NCI-H1092 treated with DMSO at 0.1 percent for 48 hours (cell line): Measurements from ENCODE around the gene CAMSAP1.
"Not testable (repeated sequence)": the region's sequence is repeated elsewhere in the genome, so short reads cannot be mapped to it uniquely, and the experiment has no call there.

Source experiments
- DNase-seq: peaks from one replicate; lab custom pipeline; 2025; lab: John Stamatoyannopoulos, UW

CAMSAP1 gene

DNA sequence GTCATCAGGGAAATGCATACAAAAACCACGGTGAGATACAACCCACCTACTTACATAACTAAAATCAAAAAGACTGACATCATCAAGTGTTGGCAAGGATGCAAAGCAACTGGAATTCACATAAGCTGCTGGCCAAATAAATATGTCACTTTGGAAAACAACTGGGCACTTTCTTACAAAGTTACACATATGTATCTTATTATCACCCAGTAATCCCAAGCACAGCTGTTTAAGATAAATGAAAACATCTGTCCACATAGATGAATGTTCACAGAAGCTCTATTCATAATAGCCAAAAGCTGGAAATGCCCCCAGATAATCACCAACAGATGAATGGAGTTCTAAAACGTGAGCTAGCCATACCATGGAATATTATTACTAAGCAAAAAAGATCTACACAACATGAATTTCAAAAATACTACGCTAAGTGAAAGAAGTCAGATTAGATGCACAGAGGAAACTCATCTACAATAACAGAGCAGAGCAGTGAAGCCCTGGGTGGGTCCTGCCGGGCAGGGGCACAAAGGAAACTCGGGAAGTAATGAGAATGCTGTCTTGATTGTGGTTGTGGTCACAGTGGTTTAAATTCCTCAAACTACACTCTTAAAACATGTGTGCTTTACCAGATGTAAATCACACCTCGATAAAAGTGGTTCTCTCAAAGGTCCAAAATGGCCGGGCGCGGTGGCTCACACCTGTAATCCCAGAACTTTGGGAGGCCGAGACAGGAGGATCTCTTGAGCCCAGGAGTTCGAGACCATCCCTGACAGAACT, 8.5 kb downstream of the CAMSAP1 start:
- no peak for DNase-seq

DNA sequence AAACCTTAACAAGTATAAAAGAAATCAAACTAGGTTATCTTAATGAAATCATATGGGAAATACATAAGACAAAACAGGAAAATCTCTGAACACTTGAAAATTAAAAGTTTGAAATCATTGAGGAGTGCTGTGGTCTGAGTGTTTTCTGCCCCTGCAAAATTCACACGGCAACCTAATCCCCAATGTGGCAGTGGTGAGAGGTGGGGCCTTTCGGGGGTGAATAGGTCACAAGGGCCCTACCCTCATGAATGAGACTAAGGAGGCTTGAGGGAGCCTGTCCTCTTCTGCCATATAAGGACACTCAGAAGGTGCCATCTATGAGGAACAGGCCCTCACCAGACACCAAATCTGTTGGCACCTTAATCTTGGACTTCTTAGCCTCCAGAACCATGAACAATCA, 10.7 kb downstream of the CAMSAP1 start:
- no peak for DNase-seq

DNA sequence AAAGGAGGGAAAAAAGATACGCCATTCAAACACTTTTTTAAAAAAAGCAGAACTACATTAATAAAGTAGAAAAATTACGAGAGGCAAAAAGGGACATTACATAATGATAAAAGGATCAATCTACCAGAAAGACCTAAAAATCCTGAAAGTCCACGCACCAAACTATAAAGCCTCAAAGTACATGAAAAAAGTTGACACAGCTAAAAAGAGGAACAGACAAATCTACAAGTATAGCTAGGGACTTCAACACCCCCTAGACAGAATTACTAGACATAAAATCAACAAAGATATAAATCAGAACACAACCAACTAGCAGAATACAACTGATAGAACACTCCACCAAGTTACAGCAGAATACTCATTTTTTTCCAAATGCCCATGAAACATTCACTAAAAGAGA, 11.1 kb downstream of the CAMSAP1 start:
- DNase-seq, result no peak

DNA sequence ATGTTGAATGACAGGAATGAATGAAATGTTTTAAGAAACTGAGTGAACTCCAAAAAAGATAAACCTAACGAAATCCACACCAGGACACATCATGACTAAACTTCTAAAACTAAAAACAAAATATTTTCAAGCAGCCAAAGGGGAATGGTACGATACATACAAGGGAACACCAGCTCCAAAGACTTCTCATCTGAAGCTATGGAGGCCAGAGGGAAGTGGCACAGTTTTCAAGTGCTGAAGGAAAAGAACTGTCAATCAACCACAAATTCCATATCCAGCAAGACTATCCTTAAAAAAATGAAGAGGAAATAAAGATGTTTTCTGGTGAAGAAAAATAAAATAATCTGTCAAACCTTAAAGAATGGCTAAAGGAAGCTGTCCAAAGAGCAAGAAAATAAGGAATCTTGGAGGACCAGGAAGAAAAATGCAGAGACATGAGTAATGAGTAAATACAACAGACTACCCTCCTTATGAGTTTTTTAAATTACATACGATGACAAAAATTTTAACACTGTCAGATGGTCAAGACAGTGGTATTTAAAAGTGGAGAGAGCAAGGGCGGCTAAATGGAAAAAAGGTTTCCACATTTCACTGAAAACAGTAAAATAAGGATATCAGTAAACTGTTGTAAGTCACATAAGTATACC, 12.0 kb downstream of the CAMSAP1 start:
- no peak for DNase-seq

DNA sequence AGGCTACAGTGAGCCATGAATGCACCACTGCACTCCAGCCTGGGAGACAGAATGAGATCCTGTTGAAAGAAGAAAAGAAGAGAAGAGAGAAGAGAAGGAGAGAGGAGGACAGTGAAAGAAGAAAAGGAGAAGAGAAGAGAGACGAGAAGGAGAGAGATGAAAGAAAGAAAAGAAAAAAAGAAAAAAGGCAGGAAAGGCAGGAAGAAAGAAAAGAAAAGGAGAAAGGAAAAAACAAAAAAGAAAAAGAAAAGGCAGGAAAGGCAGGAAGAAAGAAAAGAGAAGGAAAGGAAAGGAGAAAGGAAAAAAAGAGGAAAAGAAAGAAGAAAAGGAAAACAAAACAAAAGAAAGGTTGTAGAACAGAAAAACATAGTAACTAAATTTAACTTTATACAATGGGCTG, 14.2 kb downstream of the CAMSAP1 start:
- DNase-seq, result no peak

DNA sequence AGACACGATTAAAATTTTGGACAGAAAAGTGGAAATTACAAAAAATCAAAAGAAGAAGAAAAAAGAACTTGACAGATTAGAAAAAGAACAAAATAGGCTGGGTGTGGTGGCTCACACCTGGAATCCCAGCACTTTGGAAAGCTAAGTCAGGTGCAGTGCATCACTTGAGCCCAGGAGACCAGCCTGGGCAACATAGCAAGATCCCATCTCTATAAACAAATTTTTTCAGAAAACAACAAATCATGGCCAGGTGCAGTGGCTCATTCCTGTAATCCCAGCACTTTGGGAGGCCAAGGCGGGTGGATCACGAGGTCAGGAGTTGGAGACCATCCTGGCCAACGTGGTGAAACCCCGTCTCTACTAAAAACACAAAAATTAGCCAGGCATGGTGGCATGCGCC, 15.0 kb downstream of the CAMSAP1 start:
- DNase-seq, result not testable (repeated sequence)

DNA sequence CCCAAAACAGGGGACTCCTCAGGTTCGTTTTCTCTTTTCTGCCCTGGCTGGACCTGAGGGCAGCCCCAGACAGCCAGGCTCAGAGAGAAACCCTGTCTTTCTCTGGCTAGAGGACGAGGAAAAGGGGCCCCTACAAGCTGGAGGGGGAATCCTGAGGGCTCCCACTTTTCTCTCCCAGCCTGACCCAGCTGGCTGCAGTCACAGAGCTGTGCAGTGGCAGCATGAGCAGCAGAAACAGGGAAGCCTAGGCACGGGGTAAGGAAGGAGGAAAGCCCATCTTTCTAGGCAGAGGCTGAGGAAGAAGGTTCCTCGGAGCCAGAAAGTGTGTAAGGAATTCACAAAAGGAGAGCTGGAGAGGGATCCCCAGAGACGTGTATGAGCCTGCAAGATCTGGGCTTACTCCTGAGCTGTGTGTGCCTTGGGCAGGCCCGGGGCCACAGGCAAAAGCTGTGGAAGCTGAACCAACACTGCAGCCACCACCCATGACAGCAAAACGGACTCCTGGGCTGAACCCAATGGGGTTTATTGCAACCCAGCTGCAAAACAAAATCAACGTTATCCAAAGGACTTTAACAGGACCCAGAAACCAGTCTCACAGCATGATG, 16.2 kb downstream of the CAMSAP1 start:
- no peak for DNase-seq

DNA sequence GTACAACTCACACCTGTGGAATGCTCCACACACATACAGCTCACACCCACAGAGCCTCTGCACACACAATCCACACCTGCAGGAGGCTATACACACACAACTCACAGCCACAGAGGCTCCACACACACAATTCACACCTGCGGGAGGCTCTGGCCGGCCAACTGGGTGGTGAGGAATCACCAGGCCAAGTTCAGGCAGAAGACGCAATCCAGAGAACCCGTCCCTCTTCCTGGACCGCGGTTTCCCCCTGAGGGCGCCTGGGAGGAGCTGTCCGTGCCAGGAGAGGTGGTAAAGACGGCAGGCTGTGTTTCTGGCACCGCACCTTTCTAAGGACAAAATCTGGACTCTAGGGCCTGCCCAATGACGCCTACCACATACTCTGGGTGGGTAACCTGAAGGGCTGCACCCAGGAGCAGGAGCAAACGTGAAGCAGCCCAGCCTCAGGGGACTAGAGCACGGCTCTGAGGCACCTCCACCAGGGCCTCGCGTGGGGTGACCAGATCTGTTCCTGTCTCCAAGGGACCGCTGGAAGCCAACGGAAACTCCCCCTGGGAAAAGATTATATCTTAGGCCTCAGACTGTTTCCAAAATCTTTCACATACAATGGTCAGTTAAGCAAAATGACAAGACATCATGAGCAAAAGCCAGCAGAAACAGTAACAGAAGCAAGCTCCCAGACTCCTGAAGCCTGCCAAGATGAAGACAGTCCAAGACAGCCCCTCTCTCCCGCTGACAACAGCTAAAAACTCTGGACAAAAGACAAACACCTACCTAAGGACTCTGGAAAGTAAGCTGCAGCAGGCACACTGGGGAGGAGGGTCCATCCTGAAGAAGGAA, 16.9 kb downstream of the CAMSAP1 start:
- no peak for DNase-seq

DNA sequence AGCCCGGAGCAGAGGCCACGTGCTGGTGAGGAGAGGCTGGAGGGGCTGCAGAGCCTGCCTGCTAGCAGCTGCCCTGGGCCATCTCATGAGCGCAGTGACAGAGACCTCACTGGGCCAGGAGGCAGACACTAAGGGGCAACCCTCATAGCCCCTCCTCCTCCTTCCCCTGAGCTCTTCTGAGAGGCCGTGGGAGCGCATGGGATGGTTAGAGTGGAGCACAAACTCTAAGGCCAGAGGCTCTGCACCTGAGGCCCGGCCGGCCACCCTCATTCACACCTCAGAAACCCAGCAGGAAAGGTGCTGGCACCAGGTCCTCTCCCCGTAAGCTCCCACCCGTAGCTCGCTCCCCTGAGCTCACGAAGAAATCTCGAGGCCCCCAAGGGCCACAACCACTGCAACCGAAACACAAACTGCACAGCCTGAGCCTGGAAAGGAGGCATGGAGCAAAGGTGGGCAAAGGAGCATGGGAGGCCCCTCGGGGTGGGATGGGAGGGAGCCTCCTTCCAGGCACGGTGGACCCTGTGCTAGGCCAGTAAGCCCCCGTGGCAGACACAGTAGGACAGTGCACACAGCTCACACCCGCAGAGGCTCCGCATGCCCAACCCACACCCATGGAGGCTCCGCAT, 17.7 kb downstream of the CAMSAP1 start:
- DNase-seq, result no peak

DNA sequence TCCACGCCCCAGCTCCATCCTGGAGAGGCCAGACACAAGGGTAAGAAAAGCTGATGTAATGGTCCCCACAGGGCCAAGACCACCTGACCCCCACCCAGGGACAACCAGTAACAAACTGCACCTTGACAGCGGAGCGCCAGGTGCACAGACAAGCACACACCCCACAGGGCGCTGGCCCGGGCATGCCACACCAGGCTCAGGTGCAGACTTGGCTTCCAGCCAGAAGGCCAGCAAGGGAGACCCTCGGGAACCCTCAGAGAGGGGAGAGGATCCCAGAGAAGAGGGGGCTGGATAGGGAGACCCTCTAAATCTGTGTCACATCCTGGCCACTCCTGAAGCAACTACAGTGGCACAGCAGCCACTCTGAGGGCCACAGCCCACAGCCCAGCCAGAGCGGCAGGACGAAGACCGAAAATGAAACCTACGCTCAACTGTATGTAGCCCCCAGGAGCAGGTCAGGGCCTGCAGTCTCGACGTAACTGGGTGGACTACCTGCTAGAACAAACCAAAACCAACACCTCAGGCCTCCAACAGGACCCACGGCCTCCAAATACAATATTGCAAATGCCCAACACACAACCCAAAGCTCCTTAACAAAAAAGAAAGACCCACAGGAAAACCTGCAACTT, 18.5 kb downstream of the CAMSAP1 start:
- no peak for DNase-seq

DNA sequence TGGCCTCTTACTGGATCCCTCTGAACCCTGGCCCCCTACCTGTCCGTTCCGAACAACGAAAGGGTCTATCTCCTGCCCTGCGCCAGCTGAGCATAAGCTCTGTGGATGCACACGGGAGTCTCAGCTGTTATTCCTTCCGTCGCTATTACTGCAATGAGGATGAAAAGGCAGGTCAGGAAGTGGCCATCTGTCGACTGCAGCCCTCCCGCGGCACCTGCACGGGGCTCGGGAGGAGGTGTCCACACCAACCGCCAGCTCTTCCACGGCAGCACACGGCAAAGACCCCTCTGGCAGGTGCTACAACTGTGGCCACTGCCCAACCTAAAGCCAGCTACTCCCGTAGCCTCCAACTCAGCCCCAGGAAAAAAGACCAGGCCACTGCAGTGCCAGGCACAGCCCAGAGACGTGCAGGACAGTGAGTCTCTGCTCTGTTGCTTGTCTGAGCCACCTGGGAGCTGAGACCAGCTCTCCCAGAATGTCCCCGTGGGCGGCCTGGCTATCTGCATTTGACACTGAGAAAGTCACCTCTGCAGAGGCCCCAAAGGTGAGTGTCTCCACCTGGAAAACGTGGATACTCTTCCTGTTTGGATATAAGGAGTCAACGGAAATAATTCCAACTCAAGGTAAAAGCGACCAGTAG, 19.1 kb downstream of the CAMSAP1 start:
- no peak for DNase-seq

DNA sequence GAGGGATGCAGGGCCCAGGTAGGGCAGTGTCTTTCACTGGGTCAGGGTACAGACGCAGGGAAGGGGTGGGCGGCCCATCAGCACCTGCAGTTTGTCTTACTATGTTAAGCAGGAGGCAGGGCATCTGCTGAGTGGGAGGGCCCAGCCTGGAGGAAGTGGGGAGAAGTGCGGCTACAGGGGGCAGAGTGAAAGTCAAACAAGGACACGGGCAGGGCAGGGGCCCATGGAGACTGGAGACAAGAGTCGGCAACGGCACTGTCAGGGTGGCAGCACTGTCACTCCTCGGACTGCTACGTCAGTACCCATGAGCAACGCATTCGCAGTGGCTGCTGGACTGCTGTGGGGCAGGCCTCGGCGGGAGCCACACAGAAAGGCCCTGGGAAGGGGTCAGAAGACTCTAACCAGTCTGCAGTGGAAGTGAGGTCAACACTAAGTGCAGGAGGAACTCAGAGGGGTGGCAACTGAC, 19.7 kb downstream of the CAMSAP1 start:
- DNase-seq, result no peak

DNA sequence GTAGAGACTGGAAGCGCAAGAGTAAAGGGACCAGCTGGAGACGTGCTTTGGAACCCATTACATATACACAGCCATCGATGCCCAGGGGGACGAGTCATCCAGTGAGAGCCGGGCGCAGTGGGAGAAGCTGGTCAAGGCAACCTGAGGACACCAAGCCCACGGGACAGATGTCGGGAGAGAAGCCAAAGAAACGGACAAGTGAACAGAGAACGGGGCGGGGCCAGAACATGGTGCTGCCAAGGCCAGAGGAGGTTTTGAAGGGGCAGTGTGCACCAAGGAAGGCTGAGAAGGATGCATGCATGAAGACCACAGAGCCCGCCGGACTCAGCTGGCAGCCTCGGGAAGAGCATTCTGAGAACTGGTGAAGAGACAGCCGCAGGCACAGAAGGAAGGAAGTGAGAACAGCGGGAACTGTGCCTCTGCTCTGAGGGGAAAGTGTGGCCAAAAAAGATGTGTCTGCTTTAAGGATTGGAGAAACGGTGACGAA, 20.3 kb downstream of the CAMSAP1 start:
- no peak for DNase-seq

DNA sequence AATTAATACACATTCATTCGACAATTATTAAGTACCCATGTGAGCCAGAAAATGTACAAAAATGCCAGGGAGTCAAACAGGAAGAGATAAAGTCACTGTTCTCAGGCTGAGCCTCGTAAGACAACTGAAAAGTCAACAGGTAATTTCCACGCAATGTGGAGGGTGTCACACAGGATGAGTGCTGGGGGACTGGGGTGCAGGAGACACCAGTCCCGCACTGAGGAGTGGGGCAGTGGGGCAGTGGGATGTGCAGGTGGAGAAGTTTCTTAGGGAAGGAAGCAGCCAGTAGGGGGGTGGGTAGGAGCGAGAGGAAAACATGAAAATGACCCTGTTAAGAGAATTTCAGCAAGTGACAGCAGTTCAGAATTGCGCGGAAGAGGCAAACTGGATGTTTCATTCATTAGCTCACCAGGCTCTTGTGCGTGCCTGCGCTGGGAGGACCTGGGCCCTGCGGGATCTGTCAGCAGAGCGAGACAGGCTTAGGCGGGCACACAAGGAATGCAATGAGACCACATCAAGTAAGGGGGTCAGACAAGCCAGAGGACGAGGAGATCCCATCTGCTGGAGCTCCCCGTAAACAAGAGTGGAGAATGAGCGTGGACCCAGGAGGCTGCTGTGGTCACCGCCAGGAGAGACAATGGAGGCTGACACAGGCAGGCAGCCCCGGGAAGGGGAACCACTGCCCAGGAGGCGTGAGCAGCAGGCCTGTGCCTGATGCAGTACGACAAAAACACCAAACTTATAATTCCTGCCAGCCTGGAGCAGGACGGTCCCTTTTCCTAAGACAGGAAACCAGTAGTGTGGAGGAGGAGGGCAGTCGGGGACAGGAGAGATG, 21.0 kb downstream of the CAMSAP1 start:
- DNase-seq, result no peak

DNA sequence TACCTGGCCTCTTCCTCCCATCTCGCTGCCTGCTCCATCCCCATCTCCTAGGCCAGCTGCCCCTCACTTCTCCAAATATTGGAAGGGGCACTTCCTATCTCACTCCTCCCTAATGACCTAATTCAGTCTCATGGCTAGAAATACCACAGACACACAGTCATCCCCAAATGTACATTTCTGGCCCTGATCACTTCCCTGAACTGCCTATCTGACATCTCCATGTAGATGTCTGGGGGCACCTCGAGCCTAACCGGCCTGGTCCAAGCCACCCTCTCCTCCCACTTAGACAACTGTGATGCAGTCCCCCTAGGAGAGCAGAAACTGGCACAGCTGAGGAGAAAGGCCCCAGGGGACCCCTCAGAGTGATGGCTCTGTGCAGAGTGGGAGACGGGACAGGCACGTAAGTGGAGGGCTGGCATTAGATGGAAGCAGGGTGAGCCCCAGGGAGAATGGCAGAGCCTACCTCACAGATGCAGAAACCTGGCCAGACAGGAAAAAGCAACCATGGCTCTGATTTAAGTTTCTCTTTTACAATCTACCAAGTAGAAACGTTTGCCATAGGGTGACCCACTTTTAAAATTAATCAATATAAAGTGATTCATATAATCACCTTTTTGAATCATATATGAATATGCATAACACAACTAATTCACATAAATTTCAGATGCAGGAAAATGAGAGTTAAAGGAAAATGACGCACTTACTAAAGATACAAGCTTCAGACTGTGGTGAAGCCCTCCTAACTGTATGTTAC, 22.1 kb downstream of the CAMSAP1 start:
- DNase-seq, result no peak

DNA sequence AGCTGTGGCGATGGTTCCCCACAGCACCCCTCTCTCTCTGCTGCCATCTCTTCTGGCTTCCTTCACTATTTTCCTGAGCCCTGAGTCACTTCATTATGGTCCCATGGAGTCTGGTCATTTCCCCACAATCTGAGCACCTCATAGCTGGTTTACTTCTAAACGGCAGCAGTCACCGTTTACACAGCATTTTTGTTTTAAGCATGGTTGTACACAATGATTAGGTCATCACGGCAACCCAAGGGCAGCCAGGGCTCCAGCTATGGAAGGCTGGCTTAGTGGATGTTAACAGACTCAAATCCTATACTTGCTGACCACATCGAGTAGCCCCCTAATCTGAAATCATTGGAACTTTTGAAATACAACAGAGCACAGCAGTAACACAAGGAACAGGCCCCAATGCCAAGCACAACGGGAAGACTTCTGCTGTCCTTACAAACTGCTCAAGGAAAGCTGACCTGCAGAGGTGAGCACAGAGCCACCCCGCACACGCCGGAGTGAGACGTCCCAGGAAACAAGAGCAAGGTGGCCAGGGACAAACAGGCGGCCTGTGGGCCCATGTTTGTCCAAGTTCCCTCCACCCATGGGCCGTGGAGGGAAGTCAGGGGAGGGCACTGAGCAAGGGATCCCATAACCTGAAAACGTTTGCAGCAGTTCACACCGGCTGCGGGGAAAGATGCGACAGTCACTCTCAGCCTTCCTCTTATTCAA, 22.9 kb downstream of the CAMSAP1 start:
- DNase-seq, result no peak

DNA sequence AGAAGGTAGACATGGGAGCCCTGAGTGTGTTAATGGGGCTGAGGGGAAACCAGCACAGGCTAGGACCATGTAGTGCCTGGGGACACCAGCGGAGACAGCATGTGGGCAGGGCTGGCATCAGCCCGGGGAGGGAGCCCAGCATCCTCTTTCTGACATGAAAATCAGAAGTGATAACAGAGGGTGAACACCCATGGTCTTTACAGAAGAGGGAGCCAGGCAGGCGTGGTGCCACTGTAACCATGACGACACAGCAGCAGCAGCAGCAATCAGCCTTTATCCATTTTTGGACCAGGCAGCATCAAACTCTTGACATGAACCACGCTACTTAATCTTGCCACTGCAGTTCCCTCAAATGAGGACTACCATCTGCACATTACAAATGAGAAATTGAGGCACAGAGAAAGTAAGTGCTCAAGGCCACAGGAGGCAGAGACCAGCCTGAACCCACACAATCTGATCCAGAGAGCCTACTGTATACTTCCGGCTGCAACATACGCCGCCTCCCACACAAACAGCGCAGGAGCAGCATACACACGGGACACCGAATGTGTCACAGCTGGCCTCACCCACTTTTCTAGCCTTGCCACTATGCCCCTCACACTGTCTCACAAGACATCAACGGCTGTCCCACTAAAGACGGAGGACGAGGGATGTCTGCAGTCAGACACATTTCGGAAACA, 23.8 kb downstream of the CAMSAP1 start:
- DNase-seq, result no peak

DNA sequence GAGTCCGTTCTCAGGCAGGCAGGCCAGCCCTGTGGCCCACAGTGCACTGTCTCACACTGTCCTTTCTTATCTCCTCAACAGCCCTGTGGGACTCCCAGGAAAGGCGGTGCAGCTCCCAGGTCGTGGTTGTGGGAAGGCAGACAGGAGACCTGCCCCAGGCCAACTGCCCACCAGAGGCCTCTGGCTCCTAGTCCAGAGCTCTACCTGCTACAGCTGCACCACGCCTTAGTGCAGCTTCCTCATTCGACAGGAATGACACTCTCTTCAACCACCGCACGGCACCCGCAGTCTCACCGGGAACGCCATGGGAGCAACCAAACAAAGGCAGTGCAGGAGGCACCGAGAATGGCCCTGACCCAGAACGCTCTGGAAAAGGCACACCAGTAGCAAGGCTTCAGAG, 25.3 kb downstream of the CAMSAP1 start:
- no peak for DNase-seq
